HG03135 (cell line): ENCODE data around the gene RPS6KL1.
"Not testable (repeated sequence)": the region's sequence is repeated elsewhere in the genome, so short reads cannot be mapped to it uniquely, and the experiment has no call there.

Experiments
- ATAC-seq: cut with Tn5 transposase; IDR thresholded peaks from one replicate; pipeline ENCODE4 v1.9.1; 2021; ENCODE audit warnings: mild to moderate bottlenecking, moderate library complexity; ENCODE audit not compliant: unreplicated experiment

Gene RPS6KL1

DNA sequence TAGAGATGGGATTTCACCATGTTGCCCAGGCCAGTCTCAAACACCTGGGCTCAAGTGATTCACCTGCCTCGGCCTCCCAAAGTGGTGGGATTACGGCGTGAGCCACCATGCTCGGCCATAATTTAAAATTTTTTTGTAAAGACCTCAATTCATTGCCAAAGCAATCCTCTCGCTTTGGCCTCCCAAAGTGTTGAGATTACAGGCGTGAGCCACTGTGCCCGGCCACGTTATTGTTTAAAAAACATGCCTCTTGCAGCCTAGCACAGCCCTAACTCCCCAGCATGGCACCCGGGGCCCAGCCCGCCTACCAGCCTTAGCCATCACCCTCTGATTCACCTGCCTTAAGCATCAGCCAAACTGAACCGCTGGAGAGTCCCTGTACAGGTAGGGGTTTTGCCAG, 13.1 kb upstream of the RPS6KL1 start:
- ATAC-seq = no peak

DNA sequence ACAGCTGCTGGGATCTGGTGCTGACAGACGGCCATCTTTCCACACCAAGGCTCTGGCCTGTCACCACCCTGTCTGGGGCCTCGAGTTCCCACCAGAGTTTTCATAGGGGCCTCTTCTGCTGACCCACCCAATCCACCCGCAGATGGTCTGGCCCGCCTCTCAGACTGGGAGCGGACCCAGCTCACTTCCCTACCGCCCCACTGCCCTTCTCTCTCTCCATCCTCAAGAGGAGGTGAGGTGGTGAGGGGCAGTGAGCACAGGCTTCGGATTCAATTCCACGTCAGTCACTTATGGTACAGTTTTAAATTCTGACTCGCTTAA, 12.3 kb upstream of the RPS6KL1 start:
- no peak for ATAC-seq

DNA sequence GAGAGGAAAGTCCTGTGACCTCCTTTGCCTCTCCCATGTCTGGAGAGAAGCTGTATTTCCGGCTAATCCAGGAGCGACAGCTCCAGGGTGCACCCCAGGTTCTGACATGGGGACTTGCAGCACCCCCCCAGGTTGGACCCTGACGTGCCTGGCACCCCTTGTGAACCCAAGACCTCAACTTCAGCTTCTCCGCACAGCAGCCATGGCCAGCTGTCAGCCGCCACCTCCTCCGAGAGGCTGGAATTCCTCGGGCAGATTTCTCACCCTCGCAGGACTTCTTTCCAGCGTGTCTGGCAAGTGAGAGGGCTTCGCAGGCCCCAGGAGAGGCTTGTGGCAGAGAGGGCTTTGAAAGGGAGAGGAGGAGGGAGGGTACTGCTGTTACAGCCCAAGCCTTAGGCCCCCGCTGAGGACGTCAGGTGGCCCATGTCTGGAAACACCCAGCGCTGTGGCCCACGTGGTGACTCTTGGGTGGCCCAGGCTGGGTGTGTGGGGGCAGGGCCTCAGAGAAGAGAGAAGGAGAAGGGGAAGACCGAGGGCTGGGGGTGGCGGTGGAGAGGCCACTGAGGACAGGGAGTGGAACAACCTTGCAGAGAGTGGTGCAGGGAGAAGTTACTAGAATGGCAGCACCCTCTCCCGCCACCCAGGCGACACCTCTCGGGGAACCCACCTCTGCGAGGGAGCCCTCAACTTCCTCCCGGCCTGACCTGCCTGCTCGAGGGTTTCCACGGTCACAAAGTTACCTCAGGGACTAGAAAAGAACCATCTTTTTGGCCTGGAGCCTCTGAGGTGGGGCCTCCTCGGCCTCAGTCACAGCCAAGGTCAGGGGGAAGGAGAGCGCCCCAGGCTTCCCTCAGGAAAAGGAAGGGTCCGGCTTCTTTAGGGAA, 11.7 kb upstream of the RPS6KL1 start:
- no peak for ATAC-seq

DNA sequence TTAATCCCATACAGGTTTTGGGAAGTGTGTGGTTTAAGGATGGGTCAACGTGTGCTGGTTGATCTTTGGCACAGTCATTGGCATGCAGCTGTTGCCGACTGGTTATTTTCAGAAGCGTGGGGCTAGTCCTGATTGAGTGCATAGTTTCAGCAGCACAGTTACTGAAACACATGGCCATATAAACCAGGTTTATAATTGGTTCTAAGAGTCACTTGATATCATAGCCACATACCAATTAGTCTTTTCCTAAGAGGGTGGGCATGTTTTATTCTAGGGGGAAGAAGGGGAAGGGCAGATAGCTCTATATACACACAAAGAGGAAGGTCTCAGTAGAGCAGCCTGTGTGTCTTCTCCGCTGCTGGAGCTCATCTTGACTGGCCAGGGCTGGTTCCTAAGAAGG, 11.0 kb upstream of the RPS6KL1 start:
- ATAC-seq = no peak

DNA sequence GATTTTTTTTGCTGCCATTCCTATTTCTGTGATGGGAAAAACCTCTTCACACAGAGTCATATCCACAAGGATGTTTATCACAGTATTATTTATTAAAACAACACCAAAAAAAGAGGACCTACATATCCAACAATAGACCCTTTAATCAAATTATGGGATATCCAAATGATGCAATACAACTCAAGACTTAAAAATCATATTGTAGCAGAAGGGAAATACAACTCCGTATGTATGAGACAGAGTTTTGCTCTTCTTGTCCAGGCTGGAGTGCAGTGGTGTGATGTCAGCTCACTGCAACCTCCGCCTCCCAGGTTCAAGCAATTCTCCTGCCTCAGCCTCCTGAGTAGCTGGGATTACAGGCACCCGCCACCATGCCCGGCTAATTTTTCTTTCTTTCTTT, 9.9 kb upstream of the RPS6KL1 start:
- not testable (repeated sequence) for ATAC-seq

DNA sequence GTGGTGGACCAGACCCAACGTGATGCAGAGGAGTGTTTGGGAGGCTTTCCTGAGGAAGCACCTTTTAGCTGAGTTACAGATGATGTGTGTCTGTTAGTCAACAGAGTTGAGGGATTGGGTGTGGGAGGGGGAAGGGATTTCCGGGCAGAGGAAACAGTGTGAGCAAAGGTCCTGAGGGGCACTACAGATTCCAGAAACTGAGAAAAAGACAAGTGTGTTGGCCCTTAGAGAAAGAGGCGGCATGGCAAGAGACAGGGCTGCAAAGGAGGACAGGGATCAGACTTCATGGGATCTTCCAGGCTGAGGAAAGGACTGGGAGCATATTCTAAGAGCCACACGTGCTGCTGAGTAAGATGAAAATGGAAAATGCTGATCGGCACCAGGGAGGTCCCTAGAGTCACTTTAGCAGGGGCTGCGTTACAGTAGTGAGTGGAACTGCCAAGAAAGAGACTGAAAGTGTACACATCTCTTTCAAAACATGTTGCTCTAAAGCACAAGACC, 9.4 kb upstream of the RPS6KL1 start:
- ATAC-seq = no peak

DNA sequence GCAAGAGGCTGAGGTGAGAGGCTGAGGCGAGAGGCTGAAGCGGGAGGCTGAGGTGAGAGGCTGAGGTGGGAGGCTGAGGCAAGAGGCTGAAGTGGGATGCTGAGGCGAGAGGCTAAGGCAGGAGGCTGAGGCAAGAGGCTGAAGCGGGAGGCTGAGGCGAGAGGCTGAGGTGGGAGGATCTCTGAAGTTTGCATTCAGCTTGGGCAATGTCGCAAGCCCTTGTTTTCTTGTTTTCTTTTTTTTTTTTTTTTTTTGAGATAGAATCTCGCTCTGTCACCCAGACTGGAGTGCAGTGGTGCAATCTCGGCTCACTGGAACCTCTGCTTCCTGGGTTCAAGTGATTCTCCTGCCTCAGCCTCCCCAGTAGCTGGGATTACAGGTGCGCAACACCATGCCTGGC, 8.7 kb upstream of the RPS6KL1 start:
- ATAC-seq = not testable (repeated sequence)

DNA sequence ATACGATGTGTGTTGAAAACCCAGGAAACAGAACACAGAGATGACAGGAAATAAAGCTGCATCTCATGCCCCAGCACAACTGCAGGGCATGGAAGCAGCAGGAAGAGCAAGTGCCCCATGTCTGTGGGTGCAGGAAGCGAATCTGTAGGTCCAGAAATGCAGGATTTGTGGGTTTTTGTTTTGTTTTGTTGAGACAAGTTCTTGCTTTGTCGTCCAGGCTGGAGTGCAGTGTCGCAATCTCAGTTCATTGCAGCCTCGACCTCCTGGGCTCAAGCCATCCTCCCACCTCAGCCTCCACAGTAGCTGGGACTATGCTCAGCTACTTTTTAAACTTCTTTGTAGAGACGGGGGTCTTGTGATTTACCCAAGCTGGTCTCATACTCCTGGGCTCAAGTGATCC, 6.2 kb upstream of the RPS6KL1 start:
- no peak for ATAC-seq

DNA sequence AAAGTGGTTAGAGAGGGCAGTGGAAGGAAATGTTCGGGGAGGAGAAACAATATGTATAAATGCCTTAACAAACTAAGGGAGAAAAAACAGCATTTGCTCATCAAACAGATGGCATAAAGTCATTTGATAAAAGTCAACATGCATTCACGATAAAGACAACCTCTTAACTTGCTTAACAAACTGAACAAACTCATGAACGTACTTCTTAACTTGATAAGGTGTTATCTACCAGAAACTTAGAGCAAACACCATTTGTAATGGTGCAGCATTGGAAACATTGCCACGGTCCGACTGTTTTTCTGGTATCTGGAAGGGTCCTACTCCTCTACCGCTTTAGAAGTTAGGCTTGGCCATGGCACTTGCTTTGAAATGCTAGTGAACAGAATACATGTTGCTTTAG, 4.2 kb upstream of the RPS6KL1 start:
- ATAC-seq = no peak

DNA sequence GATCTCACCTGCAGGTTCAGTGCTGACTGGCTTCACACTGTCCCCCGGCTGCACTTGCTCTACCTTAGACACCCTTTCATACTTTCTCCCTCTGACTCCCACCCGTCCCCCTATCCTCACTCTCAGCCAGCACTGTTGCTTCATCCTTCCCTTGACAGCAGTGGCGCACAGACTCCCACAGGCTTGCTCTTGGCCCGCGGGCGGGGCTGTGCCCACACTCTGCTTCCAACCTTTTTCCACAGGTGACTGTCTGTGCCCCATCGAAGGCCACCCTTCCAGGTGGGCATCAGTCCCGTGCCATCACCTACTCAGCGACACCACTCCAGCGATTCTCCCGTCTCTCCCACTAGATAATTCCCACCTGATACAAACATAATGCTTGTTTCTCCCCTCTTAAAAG, 1.0 kb upstream of the RPS6KL1 start:
- ATAC-seq = no peak

DNA sequence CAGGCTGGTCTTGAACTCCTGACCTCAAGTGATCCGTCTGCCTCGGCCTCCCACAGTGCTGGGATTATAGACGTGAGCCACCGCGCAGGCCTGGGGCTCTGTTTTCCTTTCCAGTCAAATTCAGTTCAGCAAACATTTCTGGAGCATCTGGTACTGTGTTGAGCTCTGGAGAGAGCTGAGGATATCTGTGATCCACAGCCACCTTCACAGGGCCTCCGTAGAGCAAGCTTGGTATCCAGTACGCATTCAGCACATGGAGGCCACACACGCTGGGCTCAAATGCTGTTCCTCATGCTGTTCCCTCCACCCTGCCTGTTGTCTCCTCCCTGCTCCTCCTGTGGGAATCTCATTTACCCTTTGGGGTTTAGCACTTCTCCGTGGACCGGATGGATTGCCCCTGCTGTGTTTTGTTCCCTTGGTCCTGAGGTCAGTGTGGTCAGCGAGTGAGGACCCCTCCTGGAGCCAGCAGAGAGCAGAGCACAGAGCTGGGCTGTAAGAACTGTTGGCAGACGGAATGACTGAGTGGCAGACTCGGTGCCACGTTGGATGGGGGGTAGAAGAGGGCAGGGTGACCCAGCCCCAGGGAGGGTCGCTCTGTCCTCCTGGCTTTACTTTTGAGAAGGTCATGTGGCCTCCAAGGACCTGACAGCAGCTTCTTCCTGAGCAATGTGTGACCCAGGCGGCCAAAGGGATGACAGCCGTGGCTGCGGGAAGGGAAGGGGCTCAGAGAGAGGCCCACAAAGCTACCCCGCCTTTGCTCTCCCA, 891 bp downstream of the RPS6KL1 start:
- ATAC-seq = no peak

DNA sequence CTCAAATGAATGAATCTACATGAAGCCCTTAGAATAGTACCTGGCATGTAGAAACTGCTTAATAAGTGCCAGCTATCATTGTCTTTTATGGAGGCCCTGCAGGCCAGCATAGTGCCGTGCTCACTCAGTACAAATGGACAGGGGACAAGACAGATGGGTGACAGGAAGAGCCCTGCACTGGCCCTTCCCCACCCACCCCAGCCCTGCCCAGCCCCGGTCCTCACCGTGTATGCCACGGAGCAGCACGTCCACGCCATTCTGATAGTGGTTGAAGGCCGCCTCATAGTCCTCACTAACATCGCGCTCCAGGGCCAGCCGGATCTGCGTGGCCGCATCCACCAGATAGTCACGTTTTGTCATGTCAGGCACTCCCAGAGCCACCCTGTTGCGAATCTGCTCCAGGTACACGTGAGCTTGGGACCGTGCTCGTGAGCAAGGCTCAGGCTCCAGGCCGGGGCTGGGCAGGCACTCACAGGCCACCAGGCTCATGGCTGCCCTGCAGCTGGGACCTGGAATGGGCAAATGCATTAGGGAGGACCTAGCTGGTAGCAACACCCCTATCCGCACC, 1.9 kb downstream of the RPS6KL1 start:
- ATAC-seq = no peak

DNA sequence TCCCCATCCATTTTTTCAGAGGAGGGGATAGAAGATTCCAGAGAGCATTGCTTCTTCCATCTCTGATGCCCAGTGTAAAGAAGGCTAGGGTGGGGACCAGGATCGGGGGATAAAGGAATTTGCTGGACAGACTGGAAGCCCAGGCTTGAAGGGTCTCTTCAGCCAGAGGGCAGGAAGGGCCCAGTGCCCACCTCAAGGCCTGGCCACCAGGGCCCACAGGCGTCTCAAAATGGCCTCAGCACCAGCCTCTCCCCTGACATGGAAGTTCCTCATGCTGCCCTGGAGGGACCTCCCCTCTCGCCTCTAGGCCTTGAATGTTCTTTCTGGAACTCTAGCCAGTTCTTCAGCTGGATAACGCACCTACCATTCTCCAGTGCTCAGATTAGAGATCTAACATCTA, 2.8 kb downstream of the RPS6KL1 start:
- no peak for ATAC-seq

DNA sequence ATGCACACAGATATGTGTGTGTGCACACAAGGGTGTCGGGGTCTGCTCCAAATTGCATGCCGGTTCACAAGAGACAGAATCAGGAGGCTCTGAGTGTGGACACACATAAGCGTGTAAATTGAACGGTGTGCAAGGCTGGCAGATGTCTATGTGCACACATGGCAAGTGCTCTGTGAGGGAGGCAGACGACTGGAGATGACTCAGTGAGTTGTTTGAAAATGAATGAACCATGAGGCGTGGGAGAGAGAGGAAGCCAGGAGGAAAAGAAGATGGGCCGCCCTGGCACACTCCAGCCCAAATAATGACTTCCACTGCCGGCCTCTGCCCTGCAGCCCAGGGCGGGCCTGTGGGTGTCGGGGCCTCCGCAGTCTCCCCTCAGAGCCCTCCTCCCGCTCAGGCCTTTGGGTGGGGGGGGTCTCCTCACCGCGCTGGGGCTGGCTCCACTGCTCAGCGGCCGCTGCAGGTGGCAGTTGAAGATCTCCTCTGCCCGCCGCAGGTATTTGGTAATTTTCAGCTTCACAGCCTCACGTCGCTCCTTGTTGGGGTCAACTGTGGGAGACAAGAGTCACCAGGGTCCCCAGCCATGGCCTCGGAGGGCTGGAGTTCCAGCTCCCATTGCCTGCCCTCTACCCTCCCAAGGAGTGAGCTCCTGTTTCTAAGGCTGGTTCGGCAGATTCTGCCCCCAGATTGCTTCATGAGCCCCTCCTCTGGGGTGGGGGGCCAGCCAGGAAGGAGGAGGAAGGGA, 3.5 kb downstream of the RPS6KL1 start:
- no peak for ATAC-seq

DNA sequence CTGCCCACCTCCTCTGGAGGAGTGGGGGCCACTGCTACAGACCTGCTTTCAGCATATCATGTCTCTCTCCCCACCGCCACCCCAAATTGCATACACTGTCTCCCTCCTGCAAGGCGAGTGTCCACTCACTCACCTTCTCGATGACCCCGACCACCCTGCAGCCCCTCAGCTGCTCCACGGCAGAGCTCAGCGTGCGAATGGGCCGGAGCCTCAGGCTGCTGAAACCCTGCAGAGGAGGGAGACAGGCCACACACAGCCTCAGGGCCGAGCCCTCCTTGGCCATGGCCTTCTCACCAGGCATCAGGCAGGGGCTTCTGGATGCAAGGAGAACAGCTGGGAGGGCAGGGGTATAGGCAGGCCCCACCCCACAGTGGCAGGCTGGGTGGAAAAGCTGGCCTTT, 4.7 kb downstream of the RPS6KL1 start:
- ATAC-seq = no peak

DNA sequence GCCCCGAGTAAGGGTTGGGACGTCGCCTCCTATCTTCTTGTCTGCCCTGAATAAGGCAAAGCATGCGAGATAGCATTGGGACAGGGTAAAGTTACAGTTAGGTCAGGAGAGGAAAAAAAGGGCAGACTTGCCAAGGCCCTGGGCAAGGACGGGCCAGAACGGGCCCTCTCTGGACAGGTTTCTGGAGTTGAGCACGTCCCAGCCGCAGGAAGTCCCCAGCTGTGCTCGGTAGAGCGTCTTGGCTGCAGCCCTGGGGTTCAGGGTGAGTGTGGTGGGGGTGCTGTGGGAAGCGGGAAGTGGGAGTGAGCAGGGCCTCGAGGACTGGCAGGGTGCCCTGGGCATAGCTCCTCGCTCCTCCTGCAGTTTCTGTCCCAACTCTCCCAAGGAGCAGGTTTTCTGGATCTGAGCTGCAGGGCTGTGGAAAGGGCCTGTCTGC, 5.4 kb downstream of the RPS6KL1 start:
- no peak for ATAC-seq

DNA sequence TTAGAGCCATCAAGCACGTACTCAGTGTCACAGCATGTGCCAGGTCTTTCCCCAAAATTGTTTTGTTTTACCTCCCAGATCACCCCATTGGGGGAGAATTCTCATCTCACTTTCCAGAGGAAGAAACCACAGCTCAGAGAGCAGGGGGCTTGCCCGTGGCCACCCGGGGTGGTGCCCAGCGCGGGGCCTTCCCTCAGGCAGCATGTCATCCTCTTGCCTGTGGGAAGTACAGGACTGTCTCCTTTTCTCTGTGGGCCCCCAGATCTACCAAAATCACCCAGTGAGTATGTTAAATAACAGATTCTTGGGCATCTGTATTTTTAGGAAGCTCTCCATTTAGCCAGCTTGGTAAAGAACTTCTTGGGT, 5.9 kb downstream of the RPS6KL1 start:
- ATAC-seq = no peak

DNA sequence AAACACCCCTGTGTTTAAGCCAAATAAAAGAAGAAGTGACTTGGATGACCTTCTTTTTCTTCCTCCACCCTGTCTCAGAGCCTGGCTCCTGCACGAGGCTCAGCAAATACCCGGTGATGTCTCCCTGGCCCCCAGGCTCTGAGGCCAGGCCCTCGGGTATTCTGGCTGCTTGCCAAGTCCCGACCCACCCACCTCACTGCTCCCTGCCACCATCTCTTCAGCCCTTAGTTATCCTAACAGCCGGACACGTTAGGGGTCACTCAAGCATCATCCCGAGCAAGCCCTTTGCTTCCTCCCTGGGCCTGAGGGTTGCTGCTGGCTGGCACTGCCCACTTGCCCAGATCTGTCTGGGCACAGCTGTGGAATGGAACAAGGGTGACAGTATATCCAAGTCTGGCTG, 7.2 kb downstream of the RPS6KL1 start:
- no peak for ATAC-seq

DNA sequence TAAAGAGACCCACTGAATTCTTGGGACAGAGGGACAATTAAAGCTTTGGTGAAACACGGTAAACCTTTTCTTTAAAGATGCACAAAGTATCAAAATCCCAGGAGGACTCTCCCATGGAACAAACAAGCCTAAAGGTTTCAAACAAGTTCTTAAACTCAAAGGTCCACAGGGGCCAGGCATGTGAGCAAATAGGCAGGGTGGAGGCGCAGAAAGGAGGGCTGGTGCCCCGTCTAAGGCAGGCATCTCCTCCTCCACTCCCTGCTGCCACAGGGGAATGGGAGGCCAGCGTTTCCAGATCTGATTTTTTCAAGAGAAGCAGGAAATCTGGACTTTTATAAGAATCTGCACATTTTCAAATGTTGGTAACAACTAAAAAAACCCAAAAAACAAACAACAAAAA, 7.6 kb downstream of the RPS6KL1 start:
- ATAC-seq = no peak

DNA sequence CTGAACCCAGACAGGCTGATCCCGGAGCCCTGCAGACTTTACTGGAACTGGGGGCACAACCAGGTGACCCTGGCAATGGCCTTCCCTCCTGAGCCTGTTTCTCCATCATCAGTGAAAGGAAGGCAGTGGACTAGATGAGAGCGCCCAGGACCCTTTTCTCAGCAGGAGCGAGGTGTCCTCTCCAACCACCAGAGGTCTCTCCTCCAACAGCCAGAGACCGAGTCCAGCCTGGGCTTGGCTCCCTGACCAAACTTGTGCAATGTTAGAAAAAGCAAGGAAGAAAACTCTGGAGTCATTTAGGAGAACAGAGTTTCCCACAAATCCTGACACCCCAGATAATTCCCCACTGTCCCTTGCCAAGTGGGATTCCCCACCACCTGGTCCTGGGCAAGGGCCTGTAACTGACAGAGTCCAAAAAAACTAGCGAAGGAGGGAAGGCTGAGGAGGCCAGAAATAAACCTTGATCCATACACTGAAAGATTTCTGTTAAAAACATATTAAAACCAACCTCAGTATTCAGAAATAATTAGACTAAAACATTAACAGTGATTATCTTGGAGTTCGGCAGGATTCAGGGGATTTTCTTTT, 9.0 kb downstream of the RPS6KL1 start:
- ATAC-seq = no peak

DNA sequence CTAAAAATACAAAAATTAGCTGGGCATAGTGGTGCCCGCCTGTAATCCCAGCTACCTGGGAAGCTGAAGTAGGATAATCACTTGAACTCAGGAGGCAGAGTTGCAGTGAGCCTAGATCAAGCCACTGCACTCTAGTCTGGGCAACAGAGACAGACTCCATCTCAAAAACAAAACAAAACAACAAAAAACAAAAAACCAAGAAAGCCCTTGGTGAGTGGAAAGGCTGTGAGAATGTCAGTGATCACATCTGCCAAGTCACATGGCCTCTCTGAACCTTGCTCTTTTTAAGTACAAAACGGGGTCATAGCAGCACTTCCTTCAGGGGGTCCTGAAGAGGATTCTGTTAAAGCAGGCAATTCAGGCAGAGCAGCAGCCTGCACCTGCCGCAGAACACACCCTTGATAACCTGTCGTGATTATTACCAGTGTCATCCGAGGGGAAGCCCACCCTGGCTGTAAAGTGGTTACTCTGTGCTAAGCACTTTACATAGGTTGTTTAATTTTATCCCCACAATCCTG, 9.6 kb downstream of the RPS6KL1 start:
- ATAC-seq = no peak
